ENCODE results near the gene UBE2S.

UBE2S gene

GRCh38 chr19:55437410-55437809 is 29.8 kb upstream of the UBE2S start:
- Histone ChIP-seq H3K4me2 (ENCODE audit: insufficient read depth, low read length) (no peak overlapping the region), H3K4me3 (ENCODE audit: low read depth in 1 of 2, low read length in 2 of 2) (no peak overlapping the region), H3K36me3 (ENCODE audit: insufficient read depth, low read length) (no peaks in the 10 kb centered on the region), H3K4me1 (ENCODE audit: insufficient read depth, low read length) (no peaks in the 10 kb centered on the region), H3K9ac (ENCODE audit: low read depth, low read length) (no peak overlapping the region), H2AFZ (ENCODE audit: low read depth, low read length) (no peak overlapping the region), H3K27me3 (ENCODE audit: insufficient read depth, low read length, poor library complexity) (peaks cover 9% of the 10 kb centered on the region), H3K27ac (ENCODE audit: low read length) (no peak overlapping the region), H3K9me3 (ENCODE audit: insufficient read depth, low read length, severe bottlenecking) (no peaks in the 10 kb centered on the region), H3K79me2 (ENCODE audit: insufficient read depth, low read length) (no peaks in the 10 kb centered on the region), H4K20me1 (ENCODE audit: insufficient read depth, low read length) (peaks cover 12% of the 10 kb centered on the region)
- TF ChIP-seq EZH2 (IDR thresholded peaks at IDR 0.05; ENCODE audit: borderline replicate concordance, low read depth, low read length, severe bottlenecking) (no peak), CTCF (IDR thresholded peaks at IDR 0.05; ENCODE audit: borderline replicate concordance, extremely low read depth, low read length, poor library complexity, severe bottlenecking) (no peak)
- ATAC-seq (ENCODE audit: insufficient read depth, low read depth) (peak; percentile 79), DNase-seq (peak; percentile 54)

DNA sequence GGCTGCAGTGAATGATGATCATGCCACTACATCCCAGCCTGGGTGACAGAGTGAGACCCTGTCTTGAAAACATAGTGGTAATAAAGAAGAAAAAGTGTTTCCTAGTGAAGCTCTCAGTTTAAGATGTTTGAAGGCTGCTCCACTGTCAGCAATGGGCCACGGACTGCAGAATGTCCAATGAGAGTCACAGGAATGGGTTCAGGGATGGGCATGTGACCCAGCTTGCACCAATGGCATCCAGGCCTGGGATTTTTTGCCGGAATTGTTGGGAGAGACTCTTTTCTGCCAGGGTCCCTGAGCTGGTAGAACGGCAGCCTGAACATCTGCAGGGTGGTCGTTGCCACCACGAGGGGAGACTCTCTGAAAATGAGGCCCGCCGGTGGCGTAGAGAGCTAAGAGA is 29.3 kb upstream of the UBE2S start:
- DNase-seq (no peak), ATAC-seq (ENCODE audit: insufficient read depth, low read depth) (no peak)
- H3K4me1 ChIP-seq (ENCODE audit: insufficient read depth, low read length) = no peaks in the 10 kb centered on the region
- peaks cover 6% of the 10 kb centered on the region for H3K27me3 ChIP-seq (ENCODE audit: insufficient read depth, low read length, poor library complexity)
- no peaks in the 10 kb centered on the region for H3K79me2 ChIP-seq (ENCODE audit: insufficient read depth, low read length)
- H3K9ac ChIP-seq (ENCODE audit: low read depth, low read length) = no peak overlapping the region
- no peak overlapping the region for H2AFZ ChIP-seq (ENCODE audit: low read depth, low read length)
- TF ChIP-seq CTCF (IDR thresholded peaks at IDR 0.05; ENCODE audit: borderline replicate concordance, extremely low read depth, low read length, poor library complexity, severe bottlenecking) = no peak
- TF ChIP-seq EZH2 (IDR thresholded peaks at IDR 0.05; ENCODE audit: borderline replicate concordance, low read depth, low read length, severe bottlenecking) = no peak
- no peak overlapping the region for H3K27ac ChIP-seq (ENCODE audit: low read length)
- no peak overlapping the region for H3K4me2 ChIP-seq (ENCODE audit: insufficient read depth, low read length)
- H3K36me3 ChIP-seq (ENCODE audit: insufficient read depth, low read length) = no peaks in the 10 kb centered on the region
- no peak overlapping the region for H3K4me3 ChIP-seq (ENCODE audit: low read depth in 1 of 2, low read length in 2 of 2)
- H4K20me1 ChIP-seq (ENCODE audit: insufficient read depth, low read length) = peaks cover 12% of the 10 kb centered on the region
- H3K9me3 ChIP-seq (ENCODE audit: insufficient read depth, low read length, severe bottlenecking) = no peaks in the 10 kb centered on the region

DNA sequence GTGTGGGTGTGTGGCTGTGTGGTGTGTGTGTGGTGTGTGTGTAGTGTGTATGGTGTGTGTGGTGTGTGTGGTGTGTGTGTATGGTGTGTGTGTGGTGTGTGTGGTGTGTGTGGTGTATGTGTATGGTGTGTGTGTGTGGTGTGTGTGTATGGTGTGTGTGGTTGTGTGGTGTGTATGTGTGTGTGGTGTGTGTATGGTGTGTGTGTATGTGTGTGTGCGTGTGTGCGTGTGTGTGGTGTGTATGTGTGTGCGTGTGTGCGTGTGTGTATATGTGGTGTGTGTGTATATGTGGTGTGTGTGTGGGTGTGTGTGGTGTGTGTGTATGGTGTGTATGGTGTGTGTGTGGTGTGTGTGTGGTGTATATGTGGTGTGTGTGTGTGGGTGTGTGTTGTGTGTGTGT is 27.4 kb upstream of the UBE2S start:
- Histone ChIP-seq H3K27me3 (ENCODE audit: insufficient read depth, low read length, poor library complexity) (no peaks in the 10 kb centered on the region), H3K27ac (ENCODE audit: low read length) (no peak overlapping the region)
- DNase-seq = no peak

More for the DNA sequence above, 27.4 kb upstream of the UBE2S start:
- ATAC-seq (ENCODE audit: insufficient read depth, low read depth) = no peak
- TF ChIP-seq CTCF (IDR thresholded peaks at IDR 0.05; ENCODE audit: borderline replicate concordance, extremely low read depth, low read length, poor library complexity, severe bottlenecking) (no peak), EZH2 (IDR thresholded peaks at IDR 0.05; ENCODE audit: borderline replicate concordance, low read depth, low read length, severe bottlenecking) (no peak)
- no peaks in the 10 kb centered on the region for H3K36me3 ChIP-seq (ENCODE audit: insufficient read depth, low read length)
- 0 out of 2 replicates have a peak, but pooled peaks cover 6% of the 10 kb centered on the region for H4K20me1 ChIP-seq (ENCODE audit: insufficient read depth, low read length)
- no peaks in the 10 kb centered on the region for H3K4me1 ChIP-seq (ENCODE audit: insufficient read depth, low read length)
- H3K9ac ChIP-seq (ENCODE audit: low read depth, low read length) = no peak overlapping the region
- H3K79me2 ChIP-seq (ENCODE audit: insufficient read depth, low read length) = no peaks in the 10 kb centered on the region
- H3K4me3 ChIP-seq (ENCODE audit: low read depth in 1 of 2, low read length in 2 of 2) = no peak overlapping the region
- no peaks in the 10 kb centered on the region for H3K9me3 ChIP-seq (ENCODE audit: insufficient read depth, low read length, severe bottlenecking)
- H2AFZ ChIP-seq (ENCODE audit: low read depth, low read length) = no peak overlapping the region
- H3K4me2 ChIP-seq (ENCODE audit: insufficient read depth, low read length) = no peak overlapping the region

Measured in DND-41 (cell line).